Embryonic facial prominence (tissue), 1 donor: ENCODE measurements around the gene SLC6A7.
"Not testable (repeated sequence)": the region's sequence is repeated elsewhere in the genome, so short reads cannot be mapped to it uniquely, and the experiment has no call there.

Source experiments
- DNase-seq: peaks from one replicate; pipeline ENCODE4 v3.0.0-alpha.2; 2016; ENCODE audit errors: extremely low spot score

SLC6A7 gene

GRCh38 chr5:150241298-150242160 lies 51.7 kb downstream of the SLC6A7 start:
- no peak for DNase-seq

- no peak for DNase-seq
Measured at GRCh38 chr5:150242251-150242894, 52.5 kb downstream of the SLC6A7 start.

GRCh38 chr5:150243590-150243989 lies 53.7 kb downstream of the SLC6A7 start:
- DNase-seq, result no peak

GRCh38 chr5:150244209-150244608 lies 54.3 kb downstream of the SLC6A7 start:
- no peak for DNase-seq

GRCh38 chr5:150245111-150245789 lies 55.4 kb downstream of the SLC6A7 start:
- no peak for DNase-seq

GRCh38 chr5:150245808-150246207 lies 55.9 kb downstream of the SLC6A7 start:
- DNase-seq, result no peak

- no peak for DNase-seq
Measured at GRCh38 chr5:150246429-150246828, 56.6 kb downstream of the SLC6A7 start.

GRCh38 chr5:150246835-150247234 lies 57.0 kb downstream of the SLC6A7 start:
- DNase-seq, result no peak

GRCh38 chr5:150247726-150248125 lies 57.9 kb downstream of the SLC6A7 start:
- DNase-seq, result no peak

GRCh38 chr5:150248493-150248892 lies 58.6 kb downstream of the SLC6A7 start:
- not testable (repeated sequence) for DNase-seq

GRCh38 chr5:150248946-150249345 lies 59.1 kb downstream of the SLC6A7 start:
- no peak for DNase-seq

- no peak for DNase-seq
Measured at GRCh38 chr5:150249744-150250143, 59.9 kb downstream of the SLC6A7 start.

GRCh38 chr5:150251504-150251903 lies 61.6 kb downstream of the SLC6A7 start:
- no peak for DNase-seq

- DNase-seq, result no peak
Measured at GRCh38 chr5:150252489-150252888, 62.6 kb downstream of the SLC6A7 start.

- DNase-seq, result no peak
Measured at GRCh38 chr5:150253416-150254208, 63.8 kb downstream of the SLC6A7 start.

- no peak for DNase-seq
Measured at GRCh38 chr5:150254363-150254762, 64.5 kb downstream of the SLC6A7 start.

GRCh38 chr5:150254774-150255173 lies 64.9 kb downstream of the SLC6A7 start:
- no peak for DNase-seq

GRCh38 chr5:150255659-150256409 lies 66.0 kb downstream of the SLC6A7 start:
- no peak for DNase-seq

- DNase-seq, result no peak
Measured at GRCh38 chr5:150256410-150257064, 66.7 kb downstream of the SLC6A7 start.

- DNase-seq, result no peak
Measured at GRCh38 chr5:150257424-150257823, 67.6 kb downstream of the SLC6A7 start.

- DNase-seq, result no peak
Measured at GRCh38 chr5:150258130-150258529, 68.3 kb downstream of the SLC6A7 start.
